Activated CD4-positive, alpha-beta T cell treated with anti-CD3 and anti-CD28 coated beads, Interleukin-2, amount 10 ng/mL, durations not matched to agents 24 days and 14 days (primary cell): ENCODE data around the gene VPS16. TPM values are rescaled to one million over a fixed set of nuclear protein-coding genes. Genes with fewer than 3 reads are reported as not detected.
"Not testable (repeated sequence)": the region's sequence is repeated elsewhere in the genome, so short reads cannot be mapped to it uniquely, and the experiment has no call there.

ENCODE experiments used
- DNase-seq: peaks from one replicate; pipeline ENCODE4 v3.0.0; 2022
- H3K27ac Mint-ChIP-seq: one replicate; pipeline ENCODE4 v1.8.0; 2022; ENCODE audit warnings: mild to moderate bottlenecking, mixed read lengths
- H3K27me3 Mint-ChIP-seq: one replicate; pipeline ENCODE4 v1.8.0; 2022; ENCODE audit warnings: mixed read lengths
- H3K36me3 Mint-ChIP-seq: one replicate; pipeline ENCODE4 v1.8.0; 2022; ENCODE audit warnings: low read depth, mild to moderate bottlenecking, mixed read lengths
- H3K4me1 Mint-ChIP-seq: one replicate; pipeline ENCODE4 v1.8.0; 2021; ENCODE audit warnings: mixed read lengths
- H3K4me3 Mint-ChIP-seq: one replicate; pipeline ENCODE4 v1.8.0; 2022; ENCODE audit warnings: mild to moderate bottlenecking, moderate library complexity, mixed read lengths
- H3K9me3 Mint-ChIP-seq: one replicate; pipeline ENCODE4 v1.8.0; 2021; ENCODE audit warnings: mixed read lengths
- intact Hi-C: fragments of 100-400 bp; cut with micrococcal nuclease; formaldehyde crosslinking; loops from one replicate; pipeline ENCODE4 v1.15.1; 2023
- total RNA-seq: library from RNA; stranded (reverse); gene quantifications from 2 replicates; pipeline ENCODE4 v1.2.3, GENCODE V29; 2022

The VPS16 gene
- total RNA-seq, 1 donor from 2014 or later = 44.3 TPM

- Mint-ChIP-seq H3K9me3 (no peaks in the 10 kb centered on the region), H3K4me1 (peaks cover 23% of the 10 kb centered on the region), H3K4me3 (no peak overlapping the region), H3K27me3 (no peaks in the 10 kb centered on the region), H3K27ac (no peak overlapping the region), H3K36me3 (peaks cover 28% of the 10 kb centered on the region)
- intact Hi-C loops = no loop called here
- no peak for DNase-seq
Measured at GRCh38 chr20:2894221-2894620, 53.7 kb downstream of the VPS16 start.

DNA sequence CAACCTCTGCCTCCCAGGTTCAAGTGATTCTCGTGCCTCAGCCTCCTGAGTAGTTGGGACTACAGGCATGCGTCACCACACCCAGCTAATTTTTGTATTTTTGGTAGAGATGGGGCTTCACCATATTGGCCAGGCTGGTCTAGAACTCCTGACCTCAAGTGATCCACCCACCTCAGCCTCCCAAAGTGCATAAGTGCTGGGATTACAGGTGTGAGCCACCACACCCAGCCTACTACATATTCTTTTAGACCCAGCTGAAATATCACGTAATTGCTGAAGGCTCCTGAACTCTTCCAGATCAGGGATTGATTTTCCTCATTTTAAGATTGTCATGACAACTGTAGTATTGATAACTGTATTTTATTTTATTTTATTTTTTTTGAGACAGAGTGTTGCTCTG is 54.6 kb downstream of the VPS16 start:
- DNase-seq, intact Hi-C loops, H3K9me3 Mint-ChIP-seq, H3K27me3 Mint-ChIP-seq, H3K4me3 Mint-ChIP-seq, H3K27ac Mint-ChIP-seq: not testable (repeated sequence)
- peaks cover 27% of the 10 kb centered on the region for H3K4me1 Mint-ChIP-seq
- peaks cover 28% of the 10 kb centered on the region for H3K36me3 Mint-ChIP-seq

GRCh38 chr20:2899243-2899642 is 58.7 kb downstream of the VPS16 start:
- H3K9me3 Mint-ChIP-seq = no peaks in the 10 kb centered on the region
- peaks cover 28% of the 10 kb centered on the region for H3K4me1 Mint-ChIP-seq
- H3K27ac Mint-ChIP-seq = no peak overlapping the region
- H3K27me3 Mint-ChIP-seq = no peaks in the 10 kb centered on the region
- DNase-seq = no peak
- peaks cover 22% of the 10 kb centered on the region for H3K36me3 Mint-ChIP-seq
- no peak overlapping the region for H3K4me3 Mint-ChIP-seq
- intact Hi-C loops = no loop called here

DNA sequence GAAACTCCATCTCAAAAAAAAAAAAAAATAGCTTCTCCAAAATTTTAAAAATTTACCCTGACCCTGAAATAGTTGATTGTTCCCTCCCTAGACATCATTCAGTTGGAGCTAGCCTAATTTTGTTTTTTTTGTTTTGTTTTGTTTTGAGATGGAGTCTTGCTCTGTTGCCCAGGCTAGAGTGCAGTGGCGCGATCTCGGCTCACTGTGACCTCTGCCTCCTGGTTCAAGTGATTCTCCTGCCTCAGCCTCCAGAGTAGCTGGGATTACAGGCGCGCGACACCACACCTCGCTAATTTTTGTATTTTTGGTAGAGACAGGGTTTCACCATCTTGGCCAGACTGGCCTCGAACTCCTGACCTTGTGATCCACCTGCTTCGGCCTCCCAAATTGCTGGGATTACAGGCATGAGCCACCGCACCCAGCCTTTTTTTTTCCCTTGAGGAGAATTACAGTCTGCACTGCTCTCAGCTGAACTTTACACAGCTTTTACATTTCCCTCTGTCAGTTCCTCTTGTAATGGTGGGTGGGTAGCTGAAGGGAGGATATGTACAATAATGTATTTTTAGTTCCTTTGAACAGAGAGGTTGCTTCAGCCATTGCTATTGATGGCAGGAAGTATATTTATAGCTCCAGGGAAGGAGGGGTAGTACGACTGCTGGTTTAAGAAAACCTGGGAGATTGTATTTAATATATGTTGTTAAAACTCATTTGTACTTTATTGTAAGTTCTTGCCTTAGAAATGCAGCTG is 60.5 kb downstream of the VPS16 start:
- Mint-ChIP-seq H3K27ac (peak overlapping the region; percentile 34), H3K4me1 (peaks cover 28% of the 10 kb centered on the region), H3K4me3 (peak overlapping the region; percentile 11), H3K27me3 (no peaks in the 10 kb centered on the region), H3K9me3 (no peaks in the 10 kb centered on the region), H3K36me3 (peaks cover 18% of the 10 kb centered on the region)
- DNase-seq = no peak
- intact Hi-C loops = no loop called here

DNA sequence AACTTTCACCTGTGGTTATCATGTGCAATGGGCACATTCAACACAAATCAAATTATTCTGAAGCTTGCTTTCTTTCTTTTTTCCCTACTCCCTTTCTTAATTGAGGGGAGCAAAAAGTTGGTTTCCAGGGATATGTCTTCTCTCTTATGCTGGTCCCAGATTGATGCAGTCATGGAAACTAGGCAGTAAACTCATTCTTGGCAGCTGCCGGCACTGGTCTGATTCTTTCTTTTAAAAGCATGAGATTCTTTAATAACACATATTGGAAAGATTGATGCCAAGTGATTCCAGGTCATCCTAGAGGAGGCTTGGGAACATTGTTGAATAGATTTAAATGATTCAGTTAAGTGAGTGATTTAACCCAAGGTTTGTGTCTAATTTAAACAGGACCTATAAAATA is 61.7 kb downstream of the VPS16 start:
- no peak overlapping the region for H3K4me3 Mint-ChIP-seq
- no peak for DNase-seq
- no peaks in the 10 kb centered on the region for H3K9me3 Mint-ChIP-seq
- intact Hi-C loops = no loop called here
- no peaks in the 10 kb centered on the region for H3K27me3 Mint-ChIP-seq
- H3K4me1 Mint-ChIP-seq = peaks cover 26% of the 10 kb centered on the region
- no peak overlapping the region for H3K27ac Mint-ChIP-seq
- peaks cover 10% of the 10 kb centered on the region for H3K36me3 Mint-ChIP-seq

DNA sequence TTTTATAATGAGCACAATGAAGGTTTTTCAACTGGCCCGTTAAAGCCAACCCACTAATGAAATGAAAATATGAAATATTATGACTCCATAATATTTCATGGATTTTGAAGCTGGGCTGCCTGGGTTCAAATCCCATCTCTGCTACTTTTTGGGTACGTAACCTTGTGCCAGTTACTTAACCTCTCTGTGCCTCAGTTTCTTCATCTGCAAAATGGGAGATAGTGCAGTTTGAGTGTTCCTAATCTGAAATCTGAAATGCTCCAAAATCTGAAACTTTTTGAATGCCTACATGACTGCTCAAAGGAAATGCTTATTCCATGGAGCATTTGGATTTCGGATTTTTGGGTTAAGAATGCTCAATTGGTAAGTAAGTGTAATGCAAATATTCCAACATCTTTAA is 62.3 kb downstream of the VPS16 start:
- H3K4me1 Mint-ChIP-seq = peaks cover 26% of the 10 kb centered on the region

DNA sequence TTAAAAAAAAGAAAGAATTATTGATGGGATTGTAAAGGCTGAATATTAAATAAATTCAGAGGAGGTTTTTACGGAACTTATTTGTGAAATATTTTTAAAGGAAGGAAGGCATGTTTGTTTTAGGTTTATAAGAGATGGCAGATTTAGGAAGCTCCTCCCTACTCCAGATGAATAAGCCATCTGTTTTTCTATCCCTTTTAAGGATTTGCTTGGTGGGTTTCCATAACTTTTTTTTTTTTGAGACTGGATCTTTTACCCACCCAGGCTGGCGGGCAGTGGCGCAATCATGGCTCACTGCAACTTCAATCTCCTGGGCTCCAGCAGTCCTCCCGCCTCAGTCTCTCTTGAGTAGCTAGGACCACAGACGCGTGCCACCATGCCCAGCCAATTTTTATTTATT is 63.1 kb downstream of the VPS16 start:
- DNase-seq = no peak
- no peaks in the 10 kb centered on the region for H3K9me3 Mint-ChIP-seq
- H3K36me3 Mint-ChIP-seq = peaks cover 10% of the 10 kb centered on the region
- no peaks in the 10 kb centered on the region for H3K27me3 Mint-ChIP-seq
- H3K27ac Mint-ChIP-seq = no peak overlapping the region
- peaks cover 28% of the 10 kb centered on the region for H3K4me1 Mint-ChIP-seq
- no peak overlapping the region for H3K4me3 Mint-ChIP-seq
- intact Hi-C loops = no loop called here

More for the DNA sequence above, 62.3 kb downstream of the VPS16 start:
- peaks cover 10% of the 10 kb centered on the region for H3K36me3 Mint-ChIP-seq
- no peak overlapping the region for H3K27ac Mint-ChIP-seq
- intact Hi-C loops = no loop called here
- no peak for DNase-seq
- no peaks in the 10 kb centered on the region for H3K27me3 Mint-ChIP-seq
- H3K9me3 Mint-ChIP-seq = no peaks in the 10 kb centered on the region
- H3K4me3 Mint-ChIP-seq = no peak overlapping the region

DNA sequence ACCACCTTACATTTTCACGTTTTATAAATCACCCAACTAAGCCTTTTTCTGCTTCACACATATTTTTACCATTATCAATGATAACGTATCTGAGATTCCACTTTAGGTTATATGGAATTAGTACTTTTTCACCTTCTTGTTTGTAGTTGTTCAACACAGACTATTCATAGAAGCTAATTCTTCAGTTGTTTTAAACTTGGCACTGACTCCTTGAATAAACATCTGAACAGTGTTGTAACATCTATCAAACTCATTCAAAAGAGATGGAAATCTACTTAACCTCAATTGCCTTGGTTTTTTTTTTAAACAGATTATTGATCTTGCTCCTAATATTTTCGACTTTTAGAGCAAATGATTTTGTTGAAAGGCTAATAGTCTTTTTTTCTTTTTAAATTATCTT is 67.0 kb downstream of the VPS16 start:
- Mint-ChIP-seq H3K4me3 (no peak overlapping the region), H3K36me3 (peaks cover 6% of the 10 kb centered on the region), H3K27me3 (no peaks in the 10 kb centered on the region), H3K27ac (no peak overlapping the region), H3K4me1 (peaks cover 3% of the 10 kb centered on the region), H3K9me3 (no peaks in the 10 kb centered on the region)
- intact Hi-C loops = no loop called here
- no peak for DNase-seq

DNA sequence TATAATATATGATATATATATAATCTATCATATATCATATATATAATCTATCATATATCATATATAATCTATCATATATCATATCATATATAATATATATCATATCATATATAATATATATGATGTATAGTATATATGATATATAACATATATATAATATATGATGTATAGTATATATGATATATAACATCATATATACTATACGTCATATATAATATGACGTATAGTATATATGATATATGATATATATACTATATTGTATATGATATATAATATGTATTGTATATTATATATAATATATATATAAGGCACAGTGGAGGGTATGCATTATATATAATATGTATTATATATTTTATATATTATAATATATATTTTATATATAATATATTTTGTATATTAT is 69.4 kb downstream of the VPS16 start:
- no peak overlapping the region for H3K4me3 Mint-ChIP-seq
- no peak for DNase-seq
- H3K27me3 Mint-ChIP-seq = no peaks in the 10 kb centered on the region
- intact Hi-C loops = loop anchor here (5.0 kb wide), 2 partner anchors 38 to 47 kb away; partner anchors contain the start of gene PTPRA
- H3K4me1 Mint-ChIP-seq = peaks cover 3% of the 10 kb centered on the region
- peaks cover 4% of the 10 kb centered on the region for H3K36me3 Mint-ChIP-seq
- H3K9me3 Mint-ChIP-seq = no peaks in the 10 kb centered on the region
- no peak overlapping the region for H3K27ac Mint-ChIP-seq

DNA sequence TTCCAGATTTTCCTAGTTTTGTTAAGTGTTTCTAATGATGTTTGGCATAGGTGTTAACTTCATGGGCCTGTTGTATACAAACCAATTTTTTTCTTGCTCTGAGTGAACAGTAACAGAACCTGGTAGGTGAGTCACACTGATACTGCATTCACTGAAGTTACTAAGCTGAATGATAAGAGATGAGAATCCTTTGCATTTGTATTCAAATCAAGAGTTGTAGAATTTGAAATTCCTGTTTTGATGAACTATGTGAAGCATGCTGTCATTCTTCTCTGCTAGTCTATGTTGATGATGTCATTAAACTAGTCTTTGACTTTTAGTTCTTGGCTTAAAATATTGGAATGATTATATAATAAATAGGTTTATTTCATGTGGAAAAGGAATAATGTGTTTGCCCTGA is 70.7 kb downstream of the VPS16 start:
- Mint-ChIP-seq H3K4me3 (no peak overlapping the region), H3K36me3 (peaks cover 4% of the 10 kb centered on the region), H3K27ac (no peak overlapping the region), H3K4me1 (peaks cover 3% of the 10 kb centered on the region), H3K9me3 (no peaks in the 10 kb centered on the region), H3K27me3 (no peaks in the 10 kb centered on the region)
- intact Hi-C loops = loop anchor here (1.0 to 5.0 kb wide), 4 partner anchors 39 to 100 kb away; partner anchors contain the start of gene PTPRA
- no peak for DNase-seq

DNA sequence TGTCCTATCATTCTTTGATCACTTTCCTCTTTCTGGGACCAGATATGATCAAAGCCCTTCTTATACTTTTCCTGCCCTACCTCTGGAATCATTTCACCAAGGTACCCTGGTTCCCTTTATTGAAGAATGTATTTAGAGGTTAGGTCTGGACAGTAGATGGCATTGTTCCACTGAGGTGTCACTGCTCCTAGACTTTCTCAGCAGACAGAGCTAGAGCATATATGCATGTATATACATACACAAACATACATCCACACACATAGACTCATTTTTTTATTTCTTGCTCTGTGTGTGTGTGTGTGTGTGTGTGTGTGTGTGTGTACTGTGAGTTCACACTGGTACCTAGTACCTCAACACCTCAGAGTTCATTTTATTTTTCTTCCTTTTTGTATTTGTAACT is 73.6 kb downstream of the VPS16 start:
- Mint-ChIP-seq H3K27ac (no peak overlapping the region), H3K9me3 (no peaks in the 10 kb centered on the region)
- DNase-seq = no peak

More for the DNA sequence above, 73.6 kb downstream of the VPS16 start:
- intact Hi-C loops = loop anchor here (5.0 kb wide), 2 partner anchors 42 to 43 kb away; partner anchors contain the start of gene PTPRA
- H3K4me1 Mint-ChIP-seq = peaks cover 6% of the 10 kb centered on the region
- no peaks in the 10 kb centered on the region for H3K27me3 Mint-ChIP-seq
- H3K36me3 Mint-ChIP-seq = peaks cover 12% of the 10 kb centered on the region
- no peak overlapping the region for H3K4me3 Mint-ChIP-seq

Other genes starting within 250 kb of the VPS16 start
- 884 and 899 TPM in 2 replicates for gene NOP56, start 188.1 kb upstream of the VPS16 start, total RNA-seq
- 121 and 127 TPM in 2 replicates for gene IDH3B, start 176.5 kb upstream of the VPS16 start, total RNA-seq
- gene EBF4, start 148.0 kb upstream of the VPS16 start, total RNA-seq = 7.3 and 7.6 TPM in 2 replicates
- 0.14 and 0.38 TPM in 2 replicates for gene CPXM1, start 40.1 kb upstream of the VPS16 start, total RNA-seq
- gene C20orf141, start 25.8 kb upstream of the VPS16 start, total RNA-seq = not detected in 2 replicates
- not detected in 2 replicates for gene TMEM239, start 24.4 kb upstream of the VPS16 start, total RNA-seq
- gene PCED1A, start 90 bp upstream of the VPS16 start, total RNA-seq = 23.4 and 26.1 TPM in 2 replicates
- 66.5 and 71.5 TPM in 2 replicates for gene PTPRA, start 32.7 kb downstream of the VPS16 start, total RNA-seq
- gene GNRH2, start 202.9 kb downstream of the VPS16 start, total RNA-seq = 1.7 and 2.7 TPM in 2 replicates
- gene MRPS26, start 205.3 kb downstream of the VPS16 start, total RNA-seq = 123 and 130 TPM in 2 replicates
- gene OXT, start 230.9 kb downstream of the VPS16 start, total RNA-seq = 0.73 TPM in 1 of 2 replicates, not detected in the other
- not detected in 2 replicates for gene AVP, start 244.0 kb downstream of the VPS16 start, total RNA-seq